ENCODE data around the gene ZNF320.

DNA sequence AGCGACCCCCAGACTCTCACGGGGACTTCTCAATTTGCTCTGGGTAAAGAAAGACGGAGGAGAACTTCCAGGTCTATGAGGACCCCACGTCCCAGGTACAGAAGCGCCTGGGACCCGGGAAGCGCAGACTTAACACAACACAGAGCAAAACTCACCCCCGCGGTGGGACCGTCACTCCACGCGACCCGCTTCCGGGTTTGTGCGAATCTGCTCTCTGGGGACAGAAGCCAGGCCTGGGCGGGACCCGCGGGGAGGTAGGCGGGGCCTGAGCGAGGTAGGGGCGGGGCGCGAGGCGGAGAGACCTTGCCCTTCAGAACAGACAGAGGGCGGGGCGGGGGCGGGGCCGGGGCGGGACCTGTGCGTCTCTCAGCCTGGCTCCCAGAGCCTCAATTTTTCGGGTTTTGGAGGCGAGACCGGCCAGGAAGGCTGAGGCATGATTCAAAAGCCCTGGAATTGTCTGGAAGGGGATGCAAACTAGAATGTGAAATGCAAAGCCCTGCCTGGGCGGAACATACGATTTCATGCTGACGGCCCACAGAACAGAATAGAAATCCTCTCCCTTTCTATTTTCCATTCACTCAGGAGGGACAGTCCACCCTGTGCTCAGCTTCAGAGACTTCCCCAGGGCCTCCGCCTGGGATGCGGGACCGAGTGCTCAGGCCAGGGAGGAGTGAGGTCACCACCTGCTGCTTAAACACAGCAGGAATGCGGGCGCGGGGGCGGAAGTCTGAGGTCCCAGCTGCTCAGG lies 45.1 kb upstream of the ZNF320 start:
- TF ChIP-seq, protein P1, sequence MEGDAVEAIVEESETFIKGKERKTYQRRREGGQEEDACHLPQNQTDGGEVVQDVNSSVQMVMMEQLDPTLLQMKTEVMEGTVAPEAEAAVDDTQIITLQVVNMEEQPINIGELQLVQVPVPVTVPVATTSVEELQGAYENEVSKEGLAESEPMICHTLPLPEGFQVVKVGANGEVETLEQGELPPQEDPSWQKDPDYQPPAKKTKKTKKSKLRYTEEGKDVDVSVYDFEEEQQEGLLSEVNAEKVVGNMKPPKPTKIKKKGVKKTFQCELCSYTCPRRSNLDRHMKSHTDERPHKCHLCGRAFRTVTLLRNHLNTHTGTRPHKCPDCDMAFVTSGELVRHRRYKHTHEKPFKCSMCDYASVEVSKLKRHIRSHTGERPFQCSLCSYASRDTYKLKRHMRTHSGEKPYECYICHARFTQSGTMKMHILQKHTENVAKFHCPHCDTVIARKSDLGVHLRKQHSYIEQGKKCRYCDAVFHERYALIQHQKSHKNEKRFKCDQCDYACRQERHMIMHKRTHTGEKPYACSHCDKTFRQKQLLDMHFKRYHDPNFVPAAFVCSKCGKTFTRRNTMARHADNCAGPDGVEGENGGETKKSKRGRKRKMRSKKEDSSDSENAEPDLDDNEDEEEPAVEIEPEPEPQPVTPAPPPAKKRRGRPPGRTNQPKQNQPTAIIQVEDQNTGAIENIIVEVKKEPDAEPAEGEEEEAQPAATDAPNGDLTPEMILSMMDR (IDR thresholded peaks at IDR 0.05), result no peak
- TF ChIP-seq POLR2A (IDR thresholded peaks at IDR 0.05), result peak; percentile 48 to 61
